ENCODE results near the gene ATP2B3. TPM values are rescaled to one million over a fixed set of nuclear protein-coding genes. Genes with fewer than 3 reads are reported as not detected.

The ATP2B3 gene
- total RNA-seq, 1 donor from 2014 or later, result 0.43 TPM

DNA sequence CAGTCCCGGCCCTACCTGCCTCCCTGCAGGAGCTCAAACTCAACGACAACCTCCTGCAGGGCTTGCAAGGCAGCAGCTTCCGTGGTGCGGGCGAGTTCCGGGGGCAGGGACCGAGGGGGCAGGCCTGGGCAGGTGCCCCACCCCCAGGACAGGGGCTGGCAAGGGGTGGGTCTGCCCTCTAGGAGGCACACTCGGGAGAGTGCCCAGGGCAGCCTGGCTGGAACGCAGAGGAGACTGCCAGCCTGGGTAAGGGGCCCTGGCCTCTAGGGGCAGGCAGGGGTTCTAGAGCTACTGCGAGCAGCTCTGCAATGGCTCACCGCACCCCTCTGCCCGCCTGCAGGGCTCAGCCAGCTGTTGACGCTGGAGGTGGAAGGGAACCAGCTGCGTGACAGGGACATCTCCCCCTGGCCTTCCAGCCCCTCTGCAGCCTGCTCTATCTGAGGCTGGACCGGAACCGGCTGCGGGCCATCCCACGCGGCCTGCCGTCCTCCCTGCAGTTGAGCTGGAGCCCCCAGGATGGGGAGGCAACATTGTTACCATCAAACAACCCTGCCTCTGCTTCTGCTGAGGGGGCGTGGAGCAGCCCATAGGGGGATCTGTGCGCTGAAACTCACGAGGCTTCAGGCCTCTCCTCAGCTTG, 34.9 kb upstream of the ATP2B3 start:
- Mint-ChIP-seq H3K27me3 (no peaks in the 10 kb centered on the region), H3K4me3 (no peak overlapping the region), H3K4me1 (ENCODE audit: unreplicated experiment) (peaks cover 4% of the 10 kb centered on the region), H3K9me3 (no peaks in the 10 kb centered on the region), H3K27ac (no peak overlapping the region), H3K36me3 (no peaks in the 10 kb centered on the region)
- TF ChIP-seq, protein P1, sequence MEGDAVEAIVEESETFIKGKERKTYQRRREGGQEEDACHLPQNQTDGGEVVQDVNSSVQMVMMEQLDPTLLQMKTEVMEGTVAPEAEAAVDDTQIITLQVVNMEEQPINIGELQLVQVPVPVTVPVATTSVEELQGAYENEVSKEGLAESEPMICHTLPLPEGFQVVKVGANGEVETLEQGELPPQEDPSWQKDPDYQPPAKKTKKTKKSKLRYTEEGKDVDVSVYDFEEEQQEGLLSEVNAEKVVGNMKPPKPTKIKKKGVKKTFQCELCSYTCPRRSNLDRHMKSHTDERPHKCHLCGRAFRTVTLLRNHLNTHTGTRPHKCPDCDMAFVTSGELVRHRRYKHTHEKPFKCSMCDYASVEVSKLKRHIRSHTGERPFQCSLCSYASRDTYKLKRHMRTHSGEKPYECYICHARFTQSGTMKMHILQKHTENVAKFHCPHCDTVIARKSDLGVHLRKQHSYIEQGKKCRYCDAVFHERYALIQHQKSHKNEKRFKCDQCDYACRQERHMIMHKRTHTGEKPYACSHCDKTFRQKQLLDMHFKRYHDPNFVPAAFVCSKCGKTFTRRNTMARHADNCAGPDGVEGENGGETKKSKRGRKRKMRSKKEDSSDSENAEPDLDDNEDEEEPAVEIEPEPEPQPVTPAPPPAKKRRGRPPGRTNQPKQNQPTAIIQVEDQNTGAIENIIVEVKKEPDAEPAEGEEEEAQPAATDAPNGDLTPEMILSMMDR (conservative IDR thresholded peaks at IDR 0.05), result no peak
- no peak for DNase-seq (ENCODE audit: extremely low spot score, unreplicated experiment)

DNA sequence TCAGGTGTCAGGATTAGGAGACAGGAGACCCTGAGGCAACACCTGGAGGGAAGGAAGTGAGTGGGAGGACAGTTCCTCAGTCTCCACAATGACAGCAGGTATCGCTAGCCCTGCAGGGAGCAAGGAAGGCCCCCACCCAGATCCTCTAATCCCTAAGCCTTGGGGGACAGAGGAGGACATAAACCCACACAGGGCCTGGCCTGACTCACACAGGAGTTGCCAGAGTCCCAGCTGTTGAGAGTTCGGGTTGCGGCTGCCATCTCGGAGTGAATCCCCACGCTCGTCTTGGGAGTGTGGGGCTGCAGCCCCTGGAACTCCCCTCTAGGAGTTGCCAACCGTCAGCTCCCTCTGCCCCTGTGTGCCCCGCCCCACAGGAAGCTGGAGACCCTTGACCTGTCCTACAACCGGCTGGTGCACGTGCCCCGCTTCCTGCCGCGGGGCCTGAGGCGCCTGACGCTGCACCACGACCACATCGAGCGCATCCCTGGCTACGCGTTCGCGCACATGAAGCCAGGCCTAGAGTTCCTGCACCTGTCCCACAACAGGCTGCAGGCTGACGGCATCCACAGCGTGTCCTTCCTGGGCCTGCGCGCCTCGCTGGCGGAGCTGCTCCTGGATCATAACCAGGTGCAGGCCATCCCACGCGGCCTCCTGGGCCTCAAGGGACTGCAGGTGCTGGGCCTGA, 31.9 kb upstream of the ATP2B3 start:
- no peak for DNase-seq (ENCODE audit: extremely low spot score, unreplicated experiment)
- no peaks in the 10 kb centered on the region for H3K27me3 Mint-ChIP-seq
- H3K36me3 Mint-ChIP-seq, result no peaks in the 10 kb centered on the region
- TF ChIP-seq, protein P1 (conservative IDR thresholded peaks at IDR 0.05), result no peak
- no peaks in the 10 kb centered on the region for H3K4me1 Mint-ChIP-seq (ENCODE audit: unreplicated experiment)
- no peak overlapping the region for H3K4me3 Mint-ChIP-seq
- no peaks in the 10 kb centered on the region for H3K9me3 Mint-ChIP-seq
- H3K27ac Mint-ChIP-seq, result no peak overlapping the region

DNA sequence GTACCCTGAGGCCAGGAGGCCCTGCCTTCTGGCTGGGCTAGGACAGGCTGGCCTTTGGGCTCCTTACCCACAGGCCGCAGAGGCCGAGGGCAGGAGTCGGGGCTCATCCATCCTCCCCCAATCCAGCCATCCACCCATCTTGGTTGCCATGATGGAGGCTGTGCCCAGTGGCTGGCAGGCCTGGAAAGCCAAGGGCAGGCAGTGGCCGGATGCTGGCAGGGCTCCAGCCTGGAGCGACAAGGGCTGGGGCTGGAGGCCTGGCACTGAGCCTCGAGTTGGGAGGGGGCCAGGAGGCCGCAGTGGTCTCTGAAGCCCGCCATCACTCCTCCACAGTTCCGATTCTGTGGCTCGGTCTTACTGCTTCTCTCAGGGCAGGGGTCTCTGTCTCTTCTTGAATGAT, 31.3 kb upstream of the ATP2B3 start:
- Mint-ChIP-seq H3K27ac (no peak overlapping the region), H3K27me3 (no peaks in the 10 kb centered on the region), H3K36me3 (no peaks in the 10 kb centered on the region), H3K9me3 (no peaks in the 10 kb centered on the region), H3K4me1 (ENCODE audit: unreplicated experiment) (no peaks in the 10 kb centered on the region), H3K4me3 (no peak overlapping the region)
- no peak for DNase-seq (ENCODE audit: extremely low spot score, unreplicated experiment)
- TF ChIP-seq, protein P1 (conservative IDR thresholded peaks at IDR 0.05), result no peak

DNA sequence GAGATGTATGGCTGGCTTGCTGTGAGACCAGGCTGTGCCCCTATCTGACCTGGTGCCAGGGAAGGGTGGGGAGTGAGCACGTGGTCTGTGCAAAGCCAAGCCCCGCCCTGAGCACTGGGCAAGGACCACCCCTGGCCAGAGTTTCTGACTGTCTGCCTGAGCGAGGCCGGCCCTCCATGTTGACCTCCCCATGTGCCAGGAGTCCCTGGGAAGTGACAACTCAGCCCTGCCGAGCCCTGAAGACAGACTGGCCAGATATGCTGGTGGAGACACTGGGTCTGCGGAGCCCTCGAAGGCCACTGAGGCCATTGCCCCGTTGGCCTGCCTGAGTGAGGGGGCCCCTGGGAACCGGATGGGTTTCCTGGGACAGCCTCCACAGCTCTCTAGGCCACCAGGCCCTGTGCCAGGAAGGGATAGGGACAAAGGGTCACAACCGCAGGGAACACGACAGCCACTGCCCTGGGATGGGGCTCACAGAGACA, 29.8 kb upstream of the ATP2B3 start:
- DNase-seq (ENCODE audit: extremely low spot score, unreplicated experiment), result no peak
- Mint-ChIP-seq H3K4me3 (no peak overlapping the region), H3K27ac (no peak overlapping the region), H3K4me1 (ENCODE audit: unreplicated experiment) (no peaks in the 10 kb centered on the region), H3K9me3 (no peaks in the 10 kb centered on the region), H3K27me3 (no peaks in the 10 kb centered on the region), H3K36me3 (no peaks in the 10 kb centered on the region)
- TF ChIP-seq, protein P1 (conservative IDR thresholded peaks at IDR 0.05), result no peak

DNA sequence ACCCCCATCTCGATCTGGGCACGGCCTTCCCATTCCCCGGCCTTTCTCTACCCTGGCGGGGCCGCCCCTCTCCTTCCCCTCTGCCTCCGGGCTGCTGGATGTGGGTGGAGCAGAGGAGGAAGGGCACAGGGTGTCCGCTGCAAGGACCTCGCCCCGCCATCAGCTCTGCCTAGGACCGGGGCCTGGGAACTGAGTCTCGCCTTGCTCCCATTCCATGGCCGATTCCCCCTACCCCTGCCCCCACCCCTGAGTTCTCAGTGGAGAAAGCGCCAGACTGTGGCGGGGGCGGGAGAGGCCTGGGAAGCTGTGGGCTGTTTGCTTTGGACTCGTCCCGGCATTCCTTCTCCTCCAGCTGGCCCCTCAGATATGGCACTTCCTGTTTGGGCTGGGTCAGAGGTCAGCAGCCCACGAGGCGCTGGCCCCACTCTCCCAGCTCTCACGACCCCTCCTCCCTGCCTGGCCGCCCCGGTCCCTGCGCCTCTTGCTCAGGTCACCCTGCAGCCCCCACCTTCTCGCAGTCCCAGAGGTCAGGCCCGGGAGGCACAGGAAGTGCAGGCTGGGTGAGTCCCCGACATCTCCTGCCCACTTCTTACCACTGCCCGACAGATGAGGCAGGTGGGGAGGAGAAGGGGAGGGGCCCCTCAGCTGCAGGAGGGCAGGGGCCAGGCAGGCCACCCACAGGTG, 29.1 kb upstream of the ATP2B3 start:
- Mint-ChIP-seq H3K36me3 (no peaks in the 10 kb centered on the region), H3K4me3 (no peak overlapping the region), H3K9me3 (no peaks in the 10 kb centered on the region), H3K4me1 (ENCODE audit: unreplicated experiment) (no peaks in the 10 kb centered on the region), H3K27me3 (no peaks in the 10 kb centered on the region), H3K27ac (no peak overlapping the region)
- no peak for DNase-seq (ENCODE audit: extremely low spot score, unreplicated experiment)
- TF ChIP-seq, protein P1 (conservative IDR thresholded peaks at IDR 0.05), result no peak
